ENCODE measurements around the gene RNU2-63P. TPM values are rescaled to one million over a fixed set of nuclear protein-coding genes. Genes with fewer than 3 reads are reported as not detected.

RNU2-63P gene
- total and polyA plus RNA-seq, 2 of the 8 experiments (the other 6 are each of a cell fraction or from before 2014, with no cell fraction given) = 6.6 TPM; not detected in 1

GRCh38 chr2:88058191-88058590 is 41.8 kb upstream of the RNU2-63P start:
- Histone ChIP-seq H4K8ac (ENCODE audit: extremely low read depth, insufficient read depth, low read length) (no peak overlapping the region), H2AK5ac (ENCODE audit: low read depth, low read length) (no peak overlapping the region), H2BK15ac (ENCODE audit: low read length) (no peak overlapping the region), H2BK20ac (ENCODE audit: low read length) (no peak overlapping the region), H2AFZ (ENCODE audit: low read length) (no peak overlapping the region), H4K5ac (ENCODE audit: insufficient read length, low read depth, low read length) (no peak overlapping the region), H3K4me1 (replicated peaks in 1 of 4; ENCODE audit: control insufficient read depth in 3 of 4, insufficient read depth in 4 of 4, low read length in 3 of 4) (peaks cover 0 to 12% (median 4%) of the 10 kb centered on the region in 4 experiments; a peak in 5 of 7 replicates), H3K36me3 (ENCODE audit: control insufficient read depth in 2 of 4, insufficient read depth in 4 of 4, low read length in 3 of 4) (peaks cover 0 to 6% (median 0%) of the 10 kb centered on the region in 4 experiments; a peak in 1 of 8 replicates), H3K56ac (replicated peaks; ENCODE audit: insufficient read length, low read depth, low read length) (no peak overlapping the region), H2BK5ac (ENCODE audit: low read depth, low read length) (no peak overlapping the region), H3K18ac (ENCODE audit: extremely low read depth, low read length) (no peak overlapping the region), H3K9ac (replicated peaks in 1 of 4; ENCODE audit: extremely low read depth in 1 of 4, low read depth in 3 of 4, low read length in 3 of 4) (no peak overlapping the region), H3K27me3 (replicated peaks in 1 of 4; ENCODE audit: control insufficient read depth in 3 of 4, extremely low read depth in 1 of 4, insufficient read depth in 3 of 4, low read length in 3 of 4) (no peaks in the 10 kb centered on the region), H3K23me2 (ENCODE audit: low read depth, low read length) (no peaks in the 10 kb centered on the region; the same call in 1 of the 2 replicates), H3K4me2 (ENCODE audit: insufficient read depth in 1 of 2, low read depth in 2 of 2, low read length in 2 of 2) (no peak overlapping the region), H2BK12ac (ENCODE audit: low read depth, low read length) (0 out of 2 replicates have a peak overlapping the region, but pooled peaks have one; percentile 9), H3K79me2 (ENCODE audit: control insufficient read depth in 1 of 2, insufficient read depth in 2 of 2, low read length in 2 of 2) (peaks cover 4 to 21% of the 10 kb centered on the region in 2 experiments; a peak in 3 of 4 replicates), H3K4ac (replicated peaks; ENCODE audit: insufficient read length, low read depth, low read length) (no peak overlapping the region), H3K27ac (ENCODE audit: low read depth, low read length) (no peak overlapping the region), H3K23ac (ENCODE audit: insufficient read length) (no peak overlapping the region), H4K20me1 (replicated peaks in 1 of 2; ENCODE audit: control insufficient read depth in 1 of 2, insufficient read depth in 2 of 2, low read length in 2 of 2) (peaks cover 0 to 4% of the 10 kb centered on the region in 2 experiments), H3K9me3 (ENCODE audit: insufficient read depth in 2 of 2, low read depth in 1 of 2, low read length in 1 of 2) (no peaks in the 10 kb centered on the region), H3K14ac (ENCODE audit: insufficient read length) (no peak overlapping the region), H3K4me3 (ENCODE audit: extremely low read depth in 1 of 4, insufficient read depth in 2 of 4, low read depth in 3 of 4, low read length in 4 of 4) (no peak overlapping the region), H4K91ac (replicated peaks; ENCODE audit: insufficient read length, low read length) (no peak overlapping the region), H2BK120ac (replicated peaks; ENCODE audit: low read depth, low read length) (no peak overlapping the region), H3K79me1 (ENCODE audit: low read depth, low read length) (0 out of 2 replicates have a peak, but pooled peaks cover 3% of the 10 kb centered on the region)
- POLR2A ChIA-PET (ENCODE audit: partially characterized antibody) = no interaction called here
- no peak for FAIRE-seq
- DNase-seq (ENCODE audit: low read depth in 1 of 2, low spot score in 2 of 2) = no peak
- CTCF ChIA-PET (ENCODE audit: partially characterized antibody) = interaction anchor here (0.6 to 5.4 kb wide), 7 partner anchors 11 to 430 kb away, joined by 3 to 134 read pairs (median 18); no protein-coding TSS in a partner anchor
- WGBS, 2 experiments (ENCODE audit: extremely low coverage in 1 of 2, insufficient coverage in 1 of 2, insufficient read length in 1 of 2, insufficient replicate concordance in 2 of 2, low coverage in 1 of 2, low lambda C conversion rate in 2 of 2, missing lambda C conversion rate in 1 of 2) = 85% methylated on average over 5 of the region's 5 CpGs; no CpG with 5 or more reads in 1 of the 2 experiments
- TF ChIP-seq POU5F1 (IDR thresholded peaks at IDR 0.05; ENCODE audit: low read depth, low read length) = no peak
- no peak for TF ChIP-seq TCF12 (IDR thresholded peaks at IDR 0.05; ENCODE audit: low read depth, low read length)
- TF ChIP-seq GABPA (IDR thresholded peaks at IDR 0.05; ENCODE audit: borderline replicate concordance, insufficient read depth, low read length) = no peak
- TF ChIP-seq YY1 (IDR thresholded peaks at IDR 0.05; ENCODE audit: low read depth, low read length) = no peak
- no peak for TF ChIP-seq POLR2A (IDR thresholded peaks at IDR 0.05; ENCODE audit: control extremely low read depth in 1 of 2, low read depth in 2 of 2, low read length in 2 of 2)
- no peak for TF ChIP-seq CBX5 (IDR thresholded peaks at IDR 0.05; ENCODE audit: low read depth, low read length)
- no peak for TF ChIP-seq GTF2F1 (IDR thresholded peaks at IDR 0.05; ENCODE audit: borderline replicate concordance, low read depth, low read length)
- TF ChIP-seq HDAC6 (IDR thresholded peaks at IDR 0.05; ENCODE audit: low read depth, low read length) = no peak
- TF ChIP-seq JUND (IDR thresholded peaks at IDR 0.05; ENCODE audit: low read length) = no peak
- TF ChIP-seq SAP30 (IDR thresholded peaks at IDR 0.05; ENCODE audit: insufficient read depth, insufficient replicate concordance, low read length) = no peak
- TF ChIP-seq EP300 (IDR thresholded peaks at IDR 0.05; ENCODE audit: borderline replicate concordance in 1 of 2, low read depth in 2 of 2, low read length in 2 of 2) = no peak
- no peak for TF ChIP-seq USF2 (IDR thresholded peaks at IDR 0.05; ENCODE audit: low read length)
- no peak for TF ChIP-seq SP4 (IDR thresholded peaks at IDR 0.05; ENCODE audit: low read length)
- TF ChIP-seq SRF (IDR thresholded peaks at IDR 0.05; ENCODE audit: low read depth, low read length) = no peak

All from H1 (cell line).